ENCODE data around the gene DCHS1. TPM values are rescaled to one million over a fixed set of nuclear protein-coding genes. Genes with fewer than 3 reads are reported as not detected.
A peak's percentile ranks its signal among the peaks of the same experiment; 100 is the strongest.

Gene DCHS1
- total and polyA plus RNA-seq, 9 of the 15 experiments (the other 6 are each of a cell fraction or from before 2014, with no cell fraction given): 0.04 to 0.49 (median 0.14) TPM; not detected in 2

DNA sequence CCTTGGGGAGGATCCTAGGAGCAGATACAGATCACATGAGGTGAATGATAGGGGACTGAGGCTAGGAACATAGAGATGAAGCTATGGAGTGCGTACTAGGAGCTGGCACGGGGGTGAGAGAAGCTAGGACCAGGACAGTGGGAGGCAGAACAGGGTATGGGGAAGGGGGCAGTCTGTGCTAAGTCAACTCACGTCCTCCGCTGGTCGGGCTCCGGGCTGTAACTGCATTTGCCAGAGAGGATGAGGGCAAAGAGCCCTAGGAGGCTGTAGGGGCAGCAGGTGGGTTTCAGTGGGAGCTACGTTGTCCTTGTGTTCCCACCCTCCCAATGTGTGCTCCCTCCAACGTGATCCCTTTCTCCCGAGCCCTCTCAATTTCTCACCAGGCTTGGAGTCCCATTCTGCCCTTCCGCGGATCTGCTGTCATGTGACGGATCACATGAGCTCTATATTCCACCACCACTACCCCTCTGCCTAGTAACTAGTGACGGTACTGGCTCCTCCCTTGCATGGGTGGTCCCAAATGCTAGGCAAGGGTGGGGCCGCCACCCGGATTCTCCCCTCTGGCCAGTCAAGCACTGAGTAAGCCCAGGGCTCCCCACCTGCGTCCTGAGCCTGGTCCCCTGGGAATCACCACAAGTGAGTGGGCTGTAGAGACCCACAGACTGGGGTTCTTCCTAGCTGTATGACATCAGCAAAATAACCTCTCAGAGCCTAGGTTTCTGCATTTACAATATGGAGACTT, 36.4 kb downstream of the DCHS1 start, which contains the start of gene TPP1 (continued):
- TF ChIP-seq TCF7 (IDR thresholded peaks at IDR 0.05; ENCODE audit: borderline replicate concordance) (no peak), HSF4 (CRISPR knock-in tag; IDR thresholded peaks at IDR 0.05; ENCODE audit: borderline replicate concordance) (no peak), NFE2L1 (tag; IDR thresholded peaks at IDR 0.05; ENCODE audit: borderline replicate concordance, low read depth) (no peak), POLR2AphosphoS2 (IDR thresholded peaks at IDR 0.05; ENCODE audit: low read length) (no peak), ZBTB7A (IDR thresholded peaks at IDR 0.05; ENCODE audit: borderline replicate concordance, control insufficient read depth, low read depth, low read length) (peak; percentile 71; the same call in 1 of the 2 replicates), NRF1 (conservative IDR thresholded peaks at IDR 0.05 in 1 of 2, IDR thresholded peaks at IDR 0.05 in 1 of 2) (0 out of 4 replicates have a peak, but pooled peaks of 1 of the 2 experiments have one; percentile 13), NR2F6 (CRISPR knock-in tag; IDR thresholded peaks at IDR 0.05) (no peak), ZNF324 (CRISPR knock-in tag; IDR thresholded peaks at IDR 0.05) (no peak), PHB2 (IDR thresholded peaks at IDR 0.05; ENCODE audit: low read depth) (no peak), TRIM28 (IDR thresholded peaks at IDR 0.05) (no peak), TARDBP (IDR thresholded peaks at IDR 0.05) (no peak), BRCA1 (IDR thresholded peaks at IDR 0.05) (no peak), BRCA1 (CRISPR knock-in tag; IDR thresholded peaks at IDR 0.05) (0 out of 2 replicates have a peak, but pooled peaks have one; percentile 70), TGIF2 (CRISPR knock-in tag; IDR thresholded peaks at IDR 0.05) (no peak), ZC3H4 (CRISPR knock-in tag; IDR thresholded peaks at IDR 0.05; ENCODE audit: borderline replicate concordance) (peak; percentile 97; the same call in 1 of the 2 replicates), POLR2AphosphoS5 (IDR thresholded peaks at IDR 0.05; ENCODE audit: control insufficient read depth, insufficient read depth, low read depth, low read length) (peak; percentile 32; the same call in 1 of the 2 replicates), KAT7 (CRISPR knock-in tag; IDR thresholded peaks at IDR 0.05; ENCODE audit: borderline replicate concordance) (no peak), ZNF408 (CRISPR knock-in tag; IDR thresholded peaks at IDR 0.05; ENCODE audit: low read depth) (no peak), DDX20 (tag; IDR thresholded peaks at IDR 0.05; ENCODE audit: low read depth) (no peak), SAP30 (IDR thresholded peaks at IDR 0.05; ENCODE audit: borderline replicate concordance, insufficient read depth, low read depth, low read length, poor library complexity, severe bottlenecking) (peak; percentile 88), ZC3H11A (IDR thresholded peaks at IDR 0.05; ENCODE audit: low read depth, low read length) (no peak), POLR2H (tag; IDR thresholded peaks at IDR 0.05; ENCODE audit: low read depth) (no peak)
- TF ChIP-seq, protein P1, sequence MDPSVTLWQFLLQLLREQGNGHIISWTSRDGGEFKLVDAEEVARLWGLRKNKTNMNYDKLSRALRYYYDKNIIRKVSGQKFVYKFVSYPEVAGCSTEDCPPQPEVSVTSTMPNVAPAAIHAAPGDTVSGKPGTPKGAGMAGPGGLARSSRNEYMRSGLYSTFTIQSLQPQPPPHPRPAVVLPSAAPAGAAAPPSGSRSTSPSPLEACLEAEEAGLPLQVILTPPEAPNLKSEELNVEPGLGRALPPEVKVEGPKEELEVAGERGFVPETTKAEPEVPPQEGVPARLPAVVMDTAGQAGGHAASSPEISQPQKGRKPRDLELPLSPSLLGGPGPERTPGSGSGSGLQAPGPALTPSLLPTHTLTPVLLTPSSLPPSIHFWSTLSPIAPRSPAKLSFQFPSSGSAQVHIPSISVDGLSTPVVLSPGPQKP (CRISPR knock-in tag; IDR thresholded peaks at IDR 0.05): no peak
- TF ChIP-seq, protein P2, sequence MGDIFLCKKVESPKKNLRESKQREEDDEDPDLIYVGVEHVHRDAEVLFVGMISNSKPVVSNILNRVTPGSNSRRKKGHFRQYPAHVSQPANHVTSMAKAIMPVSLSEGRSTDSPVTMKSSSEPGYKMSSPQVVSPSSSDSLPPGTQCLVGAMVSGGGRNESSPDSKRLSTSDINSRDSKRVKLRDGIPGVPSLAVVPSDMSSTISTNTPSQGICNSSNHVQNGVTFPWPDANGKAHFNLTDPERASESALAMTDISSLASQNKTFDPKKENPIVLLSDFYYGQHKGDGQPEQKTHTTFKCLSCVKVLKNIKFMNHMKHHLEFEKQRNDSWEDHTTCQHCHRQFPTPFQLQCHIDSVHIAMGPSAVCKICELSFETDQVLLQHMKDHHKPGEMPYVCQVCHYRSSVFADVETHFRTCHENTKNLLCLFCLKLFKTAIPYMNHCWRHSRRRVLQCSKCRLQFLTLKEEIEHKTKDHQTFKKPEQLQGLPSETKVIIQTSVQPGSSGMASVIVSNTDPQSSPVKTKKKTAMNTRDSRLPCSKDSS (IDR thresholded peaks at IDR 0.05; ENCODE audit: low read depth, partially characterized antibody): no peak
- TF ChIP-seq, protein P3, sequence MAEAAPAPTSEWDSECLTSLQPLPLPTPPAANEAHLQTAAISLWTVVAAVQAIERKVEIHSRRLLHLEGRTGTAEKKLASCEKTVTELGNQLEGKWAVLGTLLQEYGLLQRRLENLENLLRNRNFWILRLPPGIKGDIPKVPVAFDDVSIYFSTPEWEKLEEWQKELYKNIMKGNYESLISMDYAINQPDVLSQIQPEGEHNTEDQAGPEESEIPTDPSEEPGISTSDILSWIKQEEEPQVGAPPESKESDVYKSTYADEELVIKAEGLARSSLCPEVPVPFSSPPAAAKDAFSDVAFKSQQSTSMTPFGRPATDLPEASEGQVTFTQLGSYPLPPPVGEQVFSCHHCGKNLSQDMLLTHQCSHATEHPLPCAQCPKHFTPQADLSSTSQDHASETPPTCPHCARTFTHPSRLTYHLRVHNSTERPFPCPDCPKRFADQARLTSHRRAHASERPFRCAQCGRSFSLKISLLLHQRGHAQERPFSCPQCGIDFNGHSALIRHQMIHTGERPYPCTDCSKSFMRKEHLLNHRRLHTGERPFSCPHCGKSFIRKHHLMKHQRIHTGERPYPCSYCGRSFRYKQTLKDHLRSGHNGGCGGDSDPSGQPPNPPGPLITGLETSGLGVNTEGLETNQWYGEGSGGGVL (CRISPR knock-in tag; IDR thresholded peaks at IDR 0.05): no peak

All from K562 (cell line).